ENCODE data around the gene FAAP100. TPM values are rescaled to one million over a fixed set of nuclear protein-coding genes. Genes with fewer than 3 reads are reported as not detected.
A peak's percentile ranks its signal among the peaks of the same experiment; 100 is the strongest.

Gene FAAP100
- total RNA-seq, 1 experiment from 2014 or later, result 40.4 TPM

GRCh38 chr17:81542431-81543338, 9.5 kb downstream of the FAAP100 start:
- no peak for DNase-seq
- Histone ChIP-seq H3K4me3 (ENCODE audit: insufficient read depth, low read depth, low read length) (no peak overlapping the region), H3K27me3 (ENCODE audit: control insufficient read depth, insufficient read depth, low read length) (no peaks in the 10 kb centered on the region)

GRCh38 chr17:81541123-81541522, 11.0 kb downstream of the FAAP100 start:
- no peak for DNase-seq
- Histone ChIP-seq H3K27me3 (ENCODE audit: control insufficient read depth, insufficient read depth, low read length) (peaks cover under 1% of the 10 kb centered on the region; the same call in 1 of the 2 replicates), H3K36me3 (replicated peaks; ENCODE audit: control insufficient read depth, insufficient read depth, low read length) (peaks cover 3% of the 10 kb centered on the region), H3K4me3 (ENCODE audit: insufficient read depth, low read depth, low read length) (no peak overlapping the region)

More at GRCh38 chr17:81542431-81543338, 9.5 kb downstream of the FAAP100 start:
- peaks cover 9% of the 10 kb centered on the region for H3K36me3 ChIP-seq (replicated peaks; ENCODE audit: control insufficient read depth, insufficient read depth, low read length)

- no peak overlapping the region for H3K4me3 ChIP-seq (ENCODE audit: insufficient read depth, low read depth, low read length)
- H3K36me3 ChIP-seq (replicated peaks; ENCODE audit: control insufficient read depth, insufficient read depth, low read length), result peaks cover 2% of the 10 kb centered on the region
- peaks cover 4% of the 10 kb centered on the region; the same call in 1 of the 2 replicates for H3K27me3 ChIP-seq (ENCODE audit: control insufficient read depth, insufficient read depth, low read length)
- no peak for DNase-seq
Measured at GRCh38 chr17:81540676-81541027, 11.5 kb downstream of the FAAP100 start.

GRCh38 chr17:81539961-81540675, 12.0 kb downstream of the FAAP100 start:
- no peak for DNase-seq
- H3K27me3 ChIP-seq (ENCODE audit: control insufficient read depth, insufficient read depth, low read length), result peaks cover 4% of the 10 kb centered on the region; the same call in 1 of the 2 replicates
- no peak overlapping the region for H3K4me3 ChIP-seq (ENCODE audit: insufficient read depth, low read depth, low read length)
- H3K36me3 ChIP-seq (replicated peaks; ENCODE audit: control insufficient read depth, insufficient read depth, low read length), result peaks cover 2% of the 10 kb centered on the region

- peaks cover 2% of the 10 kb centered on the region for H3K36me3 ChIP-seq (replicated peaks; ENCODE audit: control insufficient read depth, insufficient read depth, low read length)
- H3K27me3 ChIP-seq (ENCODE audit: control insufficient read depth, insufficient read depth, low read length), result peaks cover 5% of the 10 kb centered on the region; the same call in 1 of the 2 replicates
- no peak overlapping the region for H3K4me3 ChIP-seq (ENCODE audit: insufficient read depth, low read depth, low read length)
- no peak for DNase-seq
Measured at GRCh38 chr17:81539571-81539900, 12.6 kb downstream of the FAAP100 start.

DNA sequence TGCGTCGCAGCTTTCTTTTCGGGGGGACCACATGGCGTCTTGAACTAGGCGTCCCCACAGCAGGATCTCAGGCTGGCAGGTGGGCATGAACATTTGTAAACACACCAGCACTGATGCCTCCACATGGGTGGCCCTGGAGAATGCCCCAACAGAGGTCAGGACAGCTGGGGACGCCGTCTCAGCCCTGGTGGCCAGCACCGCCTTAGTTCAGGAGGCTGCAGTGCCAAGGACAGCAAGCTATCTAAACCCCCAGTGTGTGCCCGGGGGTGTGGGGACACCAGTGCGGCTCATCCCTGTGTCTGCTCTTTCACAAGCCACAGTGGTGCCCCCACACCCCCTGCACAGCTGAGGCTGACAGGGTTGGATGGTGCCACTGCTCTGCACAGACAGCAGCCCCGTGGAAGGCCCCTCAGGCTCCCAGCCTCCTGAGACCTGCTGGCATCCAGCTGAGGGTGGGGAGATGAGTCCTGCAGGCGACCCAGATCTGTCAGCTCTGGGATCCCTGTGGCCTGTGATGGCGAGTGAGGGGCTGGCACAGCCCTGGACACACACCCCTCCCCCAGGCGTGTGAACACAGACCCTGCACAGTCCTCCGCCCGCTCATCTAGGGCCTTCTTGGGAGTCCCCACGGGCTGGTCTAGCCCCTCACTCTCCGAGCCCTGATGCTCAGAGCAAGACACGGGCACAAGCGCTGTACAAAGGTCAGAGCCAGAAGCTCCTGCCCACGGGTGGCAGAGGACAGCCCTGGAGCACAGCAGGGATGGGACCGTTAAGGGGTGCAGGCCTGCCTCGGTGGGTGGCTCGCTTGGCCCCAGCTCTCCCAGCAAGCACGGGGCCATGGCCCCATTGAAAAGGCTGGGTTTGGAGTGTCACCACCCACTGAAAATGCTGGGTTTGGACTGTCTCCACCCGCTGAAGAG, 13.2 kb downstream of the FAAP100 start:
- H3K36me3 ChIP-seq (replicated peaks; ENCODE audit: control insufficient read depth, insufficient read depth, low read length), result peaks cover 2% of the 10 kb centered on the region
- H3K27me3 ChIP-seq (ENCODE audit: control insufficient read depth, insufficient read depth, low read length), result peaks cover 7% of the 10 kb centered on the region
- no peak for DNase-seq
- no peak overlapping the region for H3K4me3 ChIP-seq (ENCODE audit: insufficient read depth, low read depth, low read length)

DNA sequence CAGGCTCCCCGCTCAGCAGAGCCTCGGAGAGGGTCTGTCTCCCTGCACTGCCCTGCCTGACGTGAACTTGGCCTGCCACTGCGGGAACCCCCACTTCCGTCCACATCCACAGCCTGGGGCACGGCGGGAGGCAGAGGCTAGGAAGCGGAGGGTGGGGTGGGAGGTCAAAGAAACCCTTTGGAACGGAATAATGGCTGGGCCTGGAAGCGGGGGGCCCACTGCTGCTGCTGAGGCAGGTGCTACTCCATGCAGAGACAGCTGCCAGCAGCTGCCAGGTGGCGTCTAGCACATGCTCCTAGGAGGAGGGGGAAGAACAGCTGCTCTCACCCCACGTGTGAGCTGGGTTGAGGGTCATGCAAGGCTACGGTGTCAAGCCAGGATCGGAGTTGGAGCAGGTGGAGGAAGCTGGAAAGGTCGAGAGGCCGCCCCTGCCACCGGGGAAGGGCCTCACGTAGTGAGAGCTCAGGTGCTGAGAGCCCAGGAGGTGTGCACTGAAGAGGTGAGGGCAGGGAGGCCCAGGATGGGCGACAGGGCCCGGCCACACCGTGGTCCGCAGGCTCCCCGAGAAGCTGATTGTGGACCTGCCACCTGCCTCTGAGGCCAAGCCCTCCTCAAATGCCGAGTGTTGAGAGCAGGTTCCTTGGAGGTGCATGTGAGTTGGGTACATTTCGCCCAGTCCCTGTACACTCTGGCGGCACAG, 14.1 kb downstream of the FAAP100 start:
- Histone ChIP-seq H3K27me3 (ENCODE audit: control insufficient read depth, insufficient read depth, low read length) (peaks cover 7% of the 10 kb centered on the region), H3K36me3 (replicated peaks; ENCODE audit: control insufficient read depth, insufficient read depth, low read length) (peaks cover 2% of the 10 kb centered on the region), H3K4me3 (ENCODE audit: insufficient read depth, low read depth, low read length) (no peak overlapping the region)
- DNase-seq, result peak; percentile 81

DNA sequence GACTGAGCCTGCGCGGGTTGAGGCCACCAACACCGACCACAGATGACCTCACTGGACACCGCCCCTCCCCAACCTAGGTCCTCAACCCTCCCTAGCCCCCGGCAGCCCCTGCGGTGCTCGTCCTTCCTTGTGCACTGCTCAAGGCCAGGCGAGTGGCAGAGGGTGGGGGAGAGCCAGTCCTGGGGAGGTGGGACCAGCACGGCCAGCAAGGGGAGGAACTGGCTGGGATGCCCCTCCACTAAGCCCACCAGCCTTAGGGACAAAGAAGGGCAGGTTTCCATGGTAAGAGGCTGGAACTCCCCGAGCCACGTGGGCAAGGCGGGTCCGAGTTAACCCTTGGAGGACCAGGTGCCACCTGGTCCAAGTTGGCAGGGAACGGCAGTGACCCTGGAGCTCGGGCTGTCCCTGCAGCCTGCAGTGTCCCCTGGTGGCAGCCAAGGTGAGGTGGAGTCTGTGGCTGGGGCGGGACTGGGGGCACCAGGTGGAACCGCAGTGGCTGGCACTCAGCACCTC, 14.8 kb downstream of the FAAP100 start:
- H3K36me3 ChIP-seq (replicated peaks; ENCODE audit: control insufficient read depth, insufficient read depth, low read length), result no peaks in the 10 kb centered on the region; the same call in none of the 2 replicates
- peaks cover 9% of the 10 kb centered on the region for H3K27me3 ChIP-seq (ENCODE audit: control insufficient read depth, insufficient read depth, low read length)
- peak; percentile 96 for DNase-seq
- H3K4me3 ChIP-seq (ENCODE audit: insufficient read depth, low read depth, low read length), result peak overlapping the region; percentile 20; the same call in 1 of the 2 replicates

DNA sequence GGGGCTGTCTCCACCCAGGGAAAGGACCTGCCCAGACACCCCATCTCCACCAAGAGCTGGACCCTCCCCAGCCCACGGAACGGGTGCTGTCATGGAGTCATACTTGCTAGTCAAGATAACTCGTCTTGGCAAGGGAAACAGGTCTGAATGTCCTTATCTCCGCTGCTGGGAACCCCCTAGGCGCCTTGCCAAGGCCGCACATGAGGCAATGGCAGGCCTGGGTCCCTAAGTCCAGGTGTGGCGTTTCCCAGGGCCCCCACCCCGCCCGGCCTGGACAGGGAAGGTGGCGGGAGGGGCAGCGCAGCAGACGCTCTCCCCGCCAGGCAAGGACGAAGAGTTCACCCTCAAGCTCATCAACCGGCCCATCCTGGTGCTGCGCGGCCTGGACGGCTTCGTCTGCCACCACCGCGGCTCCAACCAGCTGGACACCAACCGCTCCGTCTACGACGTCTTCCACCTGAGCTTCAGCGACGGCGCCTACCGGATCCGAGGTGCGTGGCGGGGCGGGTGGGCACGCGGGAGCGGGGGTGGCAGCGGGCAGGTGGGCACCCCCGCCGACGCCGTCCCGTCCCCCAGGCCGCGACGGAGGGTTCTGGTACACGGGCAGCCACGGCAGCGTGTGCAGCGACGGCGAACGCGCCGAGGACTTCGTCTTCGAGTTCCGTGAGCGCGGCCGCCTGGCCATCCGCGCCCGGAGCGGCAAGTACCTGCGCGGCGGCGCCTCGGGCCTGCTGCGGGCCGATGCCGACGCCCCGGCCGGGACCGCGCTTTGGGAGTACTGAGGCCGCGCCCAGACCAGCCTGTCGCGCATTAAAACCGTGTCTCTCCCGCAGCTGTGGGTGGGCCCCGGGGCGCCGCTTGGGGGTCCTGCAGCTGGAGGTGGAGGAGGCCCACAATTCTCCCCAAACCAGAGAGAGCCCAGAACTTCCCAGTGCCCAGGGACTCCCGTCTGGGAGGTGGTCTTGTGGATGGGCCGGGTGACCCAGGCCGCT, 15.6 kb downstream of the FAAP100 start:
- peak; percentile 88 for DNase-seq
- Histone ChIP-seq H3K4me3 (ENCODE audit: insufficient read depth, low read depth, low read length) (peak overlapping the region; percentile 20; the same call in 1 of the 2 replicates), H3K27me3 (ENCODE audit: control insufficient read depth, insufficient read depth, low read length) (peaks cover 9% of the 10 kb centered on the region), H3K36me3 (replicated peaks; ENCODE audit: control insufficient read depth, insufficient read depth, low read length) (no peaks in the 10 kb centered on the region; the same call in 1 of the 2 replicates)

- DNase-seq, result no peak
- H3K27me3 ChIP-seq (ENCODE audit: control insufficient read depth, insufficient read depth, low read length), result peaks cover 9% of the 10 kb centered on the region
- no peak overlapping the region for H3K4me3 ChIP-seq (ENCODE audit: insufficient read depth, low read depth, low read length)
- H3K36me3 ChIP-seq (replicated peaks; ENCODE audit: control insufficient read depth, insufficient read depth, low read length), result no peaks in the 10 kb centered on the region; the same call in 1 of the 2 replicates
Measured at GRCh38 chr17:81535480-81536298, 16.5 kb downstream of the FAAP100 start.

GRCh38 chr17:81535007-81535328, 17.2 kb downstream of the FAAP100 start:
- H3K27me3 ChIP-seq (ENCODE audit: control insufficient read depth, insufficient read depth, low read length), result peaks cover 9% of the 10 kb centered on the region
- H3K4me3 ChIP-seq (ENCODE audit: insufficient read depth, low read depth, low read length), result no peak overlapping the region
- no peaks in the 10 kb centered on the region for H3K36me3 ChIP-seq (replicated peaks; ENCODE audit: control insufficient read depth, insufficient read depth, low read length)
- DNase-seq, result no peak

All from H7 (cell line).